Measurements from ENCODE around the gene TERF2IP. TPM values are rescaled to one million over a fixed set of nuclear protein-coding genes. Genes with fewer than 3 reads are reported as not detected.

The TERF2IP gene
- total and polyA plus RNA-seq, 2 donors (not counting 1 experiment from before 2014, with no cell fraction given) = 63.1 to 74.6 TPM

GRCh38 chr16:75606507-75606906 lies 41.1 kb upstream of the TERF2IP start:
- H3K9ac ChIP-seq (ENCODE audit: low read length) = no peak overlapping the region
- ChIA-PET CTCF (no interaction called here), POLR2A (no interaction called here)
- peaks cover 7 to 73% of the 10 kb centered on the region in 2 experiments for H3K36me3 ChIP-seq (replicated peaks in 1 of 2; ENCODE audit: control extremely low read depth in 1 of 2, control insufficient read depth in 1 of 2, extremely low read depth in 1 of 2, insufficient read depth in 2 of 2, low read length in 1 of 2)
- Mint-ChIP-seq H3K27ac (no peak overlapping the region), H3K4me1 (no peaks in the 10 kb centered on the region), H3K27me3 (no peaks in the 10 kb centered on the region), H3K4me3 (no peak overlapping the region), H3K9me3 (ENCODE audit: insufficient read depth) (peaks cover 3% of the 10 kb centered on the region)
- intact Hi-C loops (cut with micrococcal nuclease) = no loop called here
- WGBS (ENCODE audit: insufficient coverage) = no CpG with 5 or more reads among the region's 1 CpG
- DNase-seq = no peak
- no peak overlapping the region for H3K4me2 ChIP-seq (replicated peaks; ENCODE audit: low read depth, low read length, poor library complexity, severe bottlenecking)
- no peak overlapping the region for H3K27ac ChIP-seq (ENCODE audit: low read length in 2 of 2)
- H3K4me1 ChIP-seq (ENCODE audit: control insufficient read depth in 2 of 2, insufficient read depth in 2 of 2, low read length in 2 of 2) = no peaks in the 10 kb centered on the region
- no peaks in the 10 kb centered on the region for H3K27me3 ChIP-seq (replicated peaks in 1 of 4; ENCODE audit: control extremely low read depth in 1 of 4, control insufficient read depth in 3 of 4, insufficient read depth in 4 of 4, low read length in 3 of 4)
- H3K79me2 ChIP-seq (ENCODE audit: control insufficient read depth, insufficient read depth, low read length) = peaks cover 7% of the 10 kb centered on the region
- no peak overlapping the region for H2AFZ ChIP-seq (ENCODE audit: insufficient read depth, low read depth, low read length, poor library complexity, severe bottlenecking)
- peaks cover 0 to 4% (median under 1%) of the 10 kb centered on the region in 3 donors for H3K9me3 ChIP-seq (ENCODE audit: control extremely low read depth in 1 of 3, control insufficient read depth in 2 of 3, insufficient read depth in 1 of 3, low read length in 2 of 3)
- TF ChIP-seq EZH2 (IDR thresholded peaks at IDR 0.05; ENCODE audit: borderline replicate concordance, insufficient read depth, low read depth, low read length, poor library complexity, severe bottlenecking) = no peak
- no peak for TF ChIP-seq CTCF (IDR thresholded peaks at IDR 0.05)
- no peak for ATAC-seq (ENCODE audit: low read depth)
- H4K20me1 ChIP-seq (ENCODE audit: control insufficient read depth, insufficient read depth, low read length, poor library complexity, severe bottlenecking) = no peaks in the 10 kb centered on the region
- H3K4me3 ChIP-seq (ENCODE audit: control extremely low read depth in 1 of 5, extremely low read depth in 1 of 5, insufficient read depth in 1 of 5, low read depth in 2 of 5, low read length in 4 of 5) = no peak overlapping the region

- Histone ChIP-seq H2AFZ (ENCODE audit: insufficient read depth, low read depth, low read length, poor library complexity, severe bottlenecking) (no peak overlapping the region), H3K36me3 (replicated peaks in 1 of 2; ENCODE audit: control extremely low read depth in 1 of 2, control insufficient read depth in 1 of 2, extremely low read depth in 1 of 2, insufficient read depth in 2 of 2, low read length in 1 of 2) (peaks cover 7 to 66% of the 10 kb centered on the region in 2 experiments), H4K20me1 (ENCODE audit: control insufficient read depth, insufficient read depth, low read length, poor library complexity, severe bottlenecking) (no peaks in the 10 kb centered on the region), H3K27ac (ENCODE audit: low read length in 2 of 2) (no peak overlapping the region), H3K4me3 (ENCODE audit: control extremely low read depth in 1 of 5, extremely low read depth in 1 of 5, insufficient read depth in 1 of 5, low read depth in 2 of 5, low read length in 4 of 5) (no peak overlapping the region), H3K79me2 (ENCODE audit: control insufficient read depth, insufficient read depth, low read length) (peaks cover 27% of the 10 kb centered on the region), H3K9ac (ENCODE audit: low read length) (no peak overlapping the region), H3K4me2 (replicated peaks; ENCODE audit: low read depth, low read length, poor library complexity, severe bottlenecking) (no peak overlapping the region), H3K4me1 (ENCODE audit: control insufficient read depth in 2 of 2, insufficient read depth in 2 of 2, low read length in 2 of 2) (no peaks in the 10 kb centered on the region), H3K9me3 (ENCODE audit: control extremely low read depth in 1 of 3, control insufficient read depth in 2 of 3, insufficient read depth in 1 of 3, low read length in 2 of 3) (no peaks in the 10 kb centered on the region), H3K27me3 (replicated peaks in 1 of 4; ENCODE audit: control extremely low read depth in 1 of 4, control insufficient read depth in 3 of 4, insufficient read depth in 4 of 4, low read length in 3 of 4) (no peaks in the 10 kb centered on the region)
- TF ChIP-seq CTCF (IDR thresholded peaks at IDR 0.05) = no peak
- no peak for TF ChIP-seq EZH2 (IDR thresholded peaks at IDR 0.05; ENCODE audit: borderline replicate concordance, insufficient read depth, low read depth, low read length, poor library complexity, severe bottlenecking)
- Mint-ChIP-seq H3K4me1 (no peaks in the 10 kb centered on the region), H3K27me3 (no peaks in the 10 kb centered on the region), H3K27ac (no peak overlapping the region), H3K4me3 (no peak overlapping the region), H3K9me3 (ENCODE audit: insufficient read depth) (no peaks in the 10 kb centered on the region)
- intact Hi-C loops (cut with micrococcal nuclease) = no loop called here
- 100% methylated on average over 2 of the region's 4 CpGs for WGBS (ENCODE audit: insufficient coverage)
- ATAC-seq (ENCODE audit: low read depth) (no peak), DNase-seq (no peak)
- ChIA-PET POLR2A (no interaction called here), CTCF (no interaction called here)
Measured at GRCh38 chr16:75614066-75614897, 33.3 kb upstream of the TERF2IP start.
